Prostate gland (tissue), 2 donors: Measurements from ENCODE around the gene KCNQ1. TPM values are rescaled to one million over a fixed set of nuclear protein-coding genes. Genes with fewer than 3 reads are reported as not detected.

Experiments
- DNase-seq: peaks from one replicate; pipeline ENCODE4 v3.0.0-alpha.2; 2019; ENCODE audit warnings: low spot score
- H3K27ac ChIP-seq, 2 donors: fragments of 200-600 bp; sonication (generic); 2 replicates each; pipeline ENCODE4 v1.5.1; 2017 to 2019
- H3K27me3 ChIP-seq: fragments of 200-600 bp; sonication (generic); replicated peaks from 2 replicates; pipeline ENCODE4 v1.5.1; 2019; ENCODE audit not compliant: insufficient read depth
- H3K36me3 ChIP-seq, 2 donors: fragments of 200-600 bp; sonication (generic); 1 replicate in 1 of 2; 2 replicates in 1 of 2; pipeline versions ENCODE4 v1.5.1 to v1.8.1; 2017 to 2019
- H3K4me1 ChIP-seq: fragments of 200-600 bp; sonication (generic); replicated peaks from 2 replicates; pipeline ENCODE4 v1.5.1; 2019
- H3K4me3 ChIP-seq, 2 donors: fragments of 200-600 bp; sonication (generic); 2 replicates each; pipeline ENCODE4 v1.5.1; 2017 to 2019
- H3K9me3 ChIP-seq: fragments of 200-600 bp; sonication (generic); 2 replicates; pipeline ENCODE4 v1.5.1; 2017
- POLR2A ChIP-seq: fragments of 450-650 bp; IDR thresholded peaks from one replicate; pipeline ENCODE4 v1.6.1; 2016; ENCODE audit warnings: antibody characterized with exemption, mild to moderate bottlenecking
- POLR2AphosphoS5 ChIP-seq: sonication (generic); formaldehyde crosslinking; IDR thresholded peaks from one replicate; pipeline ENCODE4 v1.6.1; 2017; ENCODE audit warnings: antibody characterized with exemption
- WGBS: methylation state at CpG from one replicate; pipeline ENCODE4 v1.1.5; 2018; 5-methylcytosine and 5-hydroxymethylcytosine counted together
- intact Hi-C: fragments of 100-400 bp; cut with DNase I; formaldehyde crosslinking; loops from one replicate; pipeline ENCODE4 v1.14.2; 2022
- total RNA-seq, 2 donors: library from RNA; depleted of rRNA; stranded (reverse); fragments of >200 nt; gene quantifications; one replicate each; pipeline ENCODE4 v1.1.0, GENCODE V29; 2016
- TF ChIP-seq, protein P1 (sequence below), 4 experiments: fragments of 200-600 bp in 2 of 4; fragments of 450-650 bp in 2 of 4; sonication (generic) in 2 of 4; IDR thresholded peaks; 1 replicate in 3 of 4; 2 replicates in 1 of 4; pipeline ENCODE4 v1.5.1; 2016 to 2019; ENCODE audit warnings: antibody characterized with exemption in 4 of 4, mild to moderate bottlenecking in 2 of 4, moderate library complexity in 2 of 4

The KCNQ1 gene
- total RNA-seq, 2 donors from 2014 or later, result 10.0 to 33.8 TPM

GRCh38 chr11:2867722-2868505 lies 423.1 kb downstream of the KCNQ1 start:
- intact Hi-C loops, result no loop called here
- H3K4me3 ChIP-seq, result no peak overlapping the region
- H3K36me3 ChIP-seq, result no peaks in the 10 kb centered on the region
- no peak for DNase-seq
- H3K4me1 ChIP-seq, result no peaks in the 10 kb centered on the region
- peaks cover 3% of the 10 kb centered on the region for H3K27me3 ChIP-seq
- WGBS, result 78% methylated on average over 25 of the region's 25 CpGs
- H3K27ac ChIP-seq, result no peak overlapping the region
- TF ChIP-seq, protein P1, sequence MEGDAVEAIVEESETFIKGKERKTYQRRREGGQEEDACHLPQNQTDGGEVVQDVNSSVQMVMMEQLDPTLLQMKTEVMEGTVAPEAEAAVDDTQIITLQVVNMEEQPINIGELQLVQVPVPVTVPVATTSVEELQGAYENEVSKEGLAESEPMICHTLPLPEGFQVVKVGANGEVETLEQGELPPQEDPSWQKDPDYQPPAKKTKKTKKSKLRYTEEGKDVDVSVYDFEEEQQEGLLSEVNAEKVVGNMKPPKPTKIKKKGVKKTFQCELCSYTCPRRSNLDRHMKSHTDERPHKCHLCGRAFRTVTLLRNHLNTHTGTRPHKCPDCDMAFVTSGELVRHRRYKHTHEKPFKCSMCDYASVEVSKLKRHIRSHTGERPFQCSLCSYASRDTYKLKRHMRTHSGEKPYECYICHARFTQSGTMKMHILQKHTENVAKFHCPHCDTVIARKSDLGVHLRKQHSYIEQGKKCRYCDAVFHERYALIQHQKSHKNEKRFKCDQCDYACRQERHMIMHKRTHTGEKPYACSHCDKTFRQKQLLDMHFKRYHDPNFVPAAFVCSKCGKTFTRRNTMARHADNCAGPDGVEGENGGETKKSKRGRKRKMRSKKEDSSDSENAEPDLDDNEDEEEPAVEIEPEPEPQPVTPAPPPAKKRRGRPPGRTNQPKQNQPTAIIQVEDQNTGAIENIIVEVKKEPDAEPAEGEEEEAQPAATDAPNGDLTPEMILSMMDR (IDR thresholded peaks at IDR 0.05), result no peak
- TF ChIP-seq POLR2AphosphoS5, result no peak
- no peak for TF ChIP-seq POLR2A
- H3K9me3 ChIP-seq, result no peaks in the 10 kb centered on the region

- 50% methylated on average over 11 of the region's 16 CpGs for WGBS
- Histone ChIP-seq H3K9me3 (no peaks in the 10 kb centered on the region), H3K4me1 (no peaks in the 10 kb centered on the region), H3K36me3 (no peaks in the 10 kb centered on the region), H3K4me3 (no peak overlapping the region), H3K27ac (no peak overlapping the region), H3K27me3 (peaks cover 3% of the 10 kb centered on the region)
- DNase-seq, result no peak
- intact Hi-C loops, result no loop called here
- no peak for TF ChIP-seq POLR2A
- TF ChIP-seq POLR2AphosphoS5, result no peak
- TF ChIP-seq, protein P1 (IDR thresholded peaks at IDR 0.05), result no peak
Measured at GRCh38 chr11:2868506-2869133, 423.8 kb downstream of the KCNQ1 start.

DNA sequence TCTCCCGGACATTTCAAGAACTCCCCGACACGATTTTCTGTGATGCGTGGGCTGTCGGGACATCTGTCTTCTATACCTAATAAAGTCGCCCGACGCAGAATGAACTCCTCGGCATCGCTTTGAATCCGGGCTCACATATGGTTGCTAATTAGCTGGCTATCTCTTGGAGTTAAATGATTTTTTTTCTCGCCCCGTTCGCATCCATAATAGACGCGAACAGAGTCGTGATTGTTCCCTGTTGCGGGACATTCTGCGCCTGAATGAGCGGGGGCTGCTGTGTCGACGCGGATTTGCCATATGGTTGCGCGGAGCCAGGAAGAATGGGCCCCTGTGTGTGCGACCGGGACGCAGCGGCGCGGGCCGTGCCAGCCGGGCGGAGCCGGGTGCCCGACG lies 424.3 kb downstream of the KCNQ1 start:
- Histone ChIP-seq H3K27me3 (peaks cover 3% of the 10 kb centered on the region), H3K4me3 (no peak overlapping the region), H3K36me3 (no peaks in the 10 kb centered on the region), H3K27ac (no peak overlapping the region), H3K9me3 (no peaks in the 10 kb centered on the region), H3K4me1 (no peaks in the 10 kb centered on the region)
- intact Hi-C loops, result no loop called here
- DNase-seq, result no peak
- WGBS, result 27% methylated on average over 37 of the region's 37 CpGs
- TF ChIP-seq POLR2A, result no peak
- no peak for TF ChIP-seq POLR2AphosphoS5
- TF ChIP-seq, protein P1 (IDR thresholded peaks at IDR 0.05), result no peak

DNA sequence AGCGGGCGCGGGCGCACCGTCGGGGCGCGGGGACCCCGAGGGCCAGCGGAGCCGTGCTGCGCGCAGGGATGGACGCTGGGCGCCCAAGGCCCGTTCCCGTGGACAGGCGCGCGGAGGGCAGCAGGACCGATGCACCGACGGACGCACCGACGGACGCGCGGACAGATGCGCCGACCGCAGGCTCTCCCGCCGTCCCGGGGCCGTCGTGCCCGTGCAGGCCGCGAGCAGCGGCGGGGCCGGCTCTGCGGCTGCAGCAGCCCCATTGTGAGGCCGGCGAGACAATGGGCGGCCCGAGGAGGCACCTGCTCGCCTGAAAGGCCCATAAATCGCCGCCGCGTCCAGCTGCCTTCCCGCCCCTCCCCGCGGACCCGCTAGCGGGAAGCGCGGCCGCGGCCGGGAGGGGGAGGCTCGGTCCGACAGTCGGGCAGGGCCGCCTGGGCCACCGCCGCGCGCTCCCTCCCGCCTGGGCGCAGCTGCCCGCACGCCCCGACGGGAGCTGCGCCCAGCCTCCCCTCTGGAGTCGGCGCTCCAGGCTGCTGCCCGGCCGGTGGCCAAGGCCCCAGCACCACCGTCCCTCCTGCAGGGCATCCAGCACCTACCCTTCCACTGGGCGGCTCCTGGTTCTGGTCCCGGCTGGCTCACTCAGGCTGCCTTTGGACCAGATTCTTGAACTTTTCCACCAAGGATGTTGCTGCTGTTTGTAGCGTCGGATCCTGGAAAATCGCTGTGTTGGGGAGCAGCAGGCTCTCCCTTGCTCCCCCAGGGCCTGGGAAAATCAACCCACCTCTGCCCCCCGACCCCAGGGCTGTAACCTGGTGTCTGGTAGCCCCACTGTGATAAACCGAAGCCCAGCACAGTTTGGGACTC lies 425.0 kb downstream of the KCNQ1 start:
- Histone ChIP-seq H3K27ac (no peak overlapping the region), H3K9me3 (no peaks in the 10 kb centered on the region), H3K4me1 (no peaks in the 10 kb centered on the region), H3K4me3 (no peak overlapping the region), H3K27me3 (peaks cover 3% of the 10 kb centered on the region), H3K36me3 (no peaks in the 10 kb centered on the region)
- intact Hi-C loops, result no loop called here
- WGBS, result 30% methylated on average over 69 of the region's 90 CpGs
- TF ChIP-seq POLR2A, result no peak
- TF ChIP-seq POLR2AphosphoS5, result no peak
- TF ChIP-seq, protein P1 (IDR thresholded peaks at IDR 0.05), result no peak
- no peak for DNase-seq
